DOHH2 (cell line): ENCODE results near the gene NEURL1B.
A peak's percentile ranks its signal among the peaks of the same experiment; 100 is the strongest.

Experiments used
- H3F3A ChIP-seq: fragments of 200-600 bp; sonication (generic), shearing (Covaris generic); 2 replicates; pipeline ENCODE4 v1.6.0; 2016; ENCODE audit warnings: antibody characterized with exemption, mild to moderate bottlenecking; ENCODE audit not compliant: control insufficient read depth, insufficient read depth
- H3K27ac ChIP-seq: fragments of 200-600 bp; sonication (generic); 2 replicates; pipeline ENCODE4 v1.5.1; 2014; ENCODE audit warnings: low read depth, mild to moderate bottlenecking, low read length, moderate library complexity
- H3K27me3 ChIP-seq: fragments of 200-600 bp; sonication (generic); 2 replicates; pipeline ENCODE4 v1.6.1; 2014; ENCODE audit warnings: mild to moderate bottlenecking, low read length, mixed read lengths; ENCODE audit not compliant: control insufficient read depth
- H3K36me3 ChIP-seq: fragments of 200-600 bp; sonication (generic); 2 replicates; pipeline ENCODE4 v1.6.1; 2014; ENCODE audit warnings: mild to moderate bottlenecking, low read length, moderate library complexity, mixed read lengths; ENCODE audit not compliant: control insufficient read depth
- H3K4me1 ChIP-seq: fragments of 200-600 bp; sonication (generic); 2 replicates; pipeline ENCODE4 v1.6.1; 2014; ENCODE audit warnings: mild to moderate bottlenecking, low read length, mixed read lengths; ENCODE audit not compliant: control insufficient read depth
- H3K4me2 ChIP-seq: fragments of 200-600 bp; sonication (generic); 2 replicates; pipeline ENCODE4 v1.6.0; 2014; ENCODE audit warnings: mild to moderate bottlenecking, low read length, moderate library complexity
- H3K4me3 ChIP-seq: fragments of 200-600 bp; sonication (generic); 2 replicates; pipeline ENCODE4 v1.5.1; 2014; ENCODE audit warnings: mild to moderate bottlenecking, low read length, mixed read lengths
- H3K79me2 ChIP-seq: fragments of 200-600 bp; sonication (generic); 2 replicates; pipeline ENCODE4 v1.6.1; 2014; ENCODE audit warnings: mild to moderate bottlenecking, low read length, mixed read lengths; ENCODE audit not compliant: control insufficient read depth
- H3K9me2 ChIP-seq: fragments of 200-600 bp; sonication (generic); replicated peaks from 2 replicates; pipeline ENCODE4 v1.6.1; 2014; ENCODE audit warnings: mild to moderate bottlenecking, low read length, mixed read lengths; ENCODE audit not compliant: control insufficient read depth
- H3K9me3 ChIP-seq: fragments of 200-600 bp; sonication (generic); 2 replicates; pipeline ENCODE4 v1.6.1; 2014; ENCODE audit warnings: antibody characterized with exemption, low read length, mixed read lengths; ENCODE audit not compliant: control insufficient read depth, insufficient read depth
- H4K20me1 ChIP-seq: fragments of 200-600 bp; sonication (generic); 2 replicates; pipeline ENCODE4 v1.6.0; 2014; ENCODE audit warnings: low read depth, mild to moderate bottlenecking, antibody characterized with exemption, low read length, moderate library complexity; ENCODE audit not compliant: control insufficient read depth, insufficient read depth
- CTCF ChIP-seq: fragments of 200-600 bp; sonication (generic); IDR thresholded peaks from one replicate; pipeline ENCODE4 v1.5.1; 2014; ENCODE audit warnings: antibody characterized with exemption, mild to moderate bottlenecking, low read depth, low read length; ENCODE audit not compliant: poor library complexity, severe bottlenecking
- EZH2phosphoT487 ChIP-seq: fragments of 200-600 bp; sonication (generic); IDR thresholded peaks from 2 replicates; pipeline ENCODE4 v1.6.1; 2017; ENCODE audit warnings: borderline replicate concordance, mild to moderate bottlenecking, antibody characterized with exemption, low read length, moderate library complexity, mixed read lengths

NEURL1B gene

GRCh38 chr5:172713113-172713808 is 72.2 kb downstream of the NEURL1B start:
- H3K4me2 ChIP-seq: no peak overlapping the region
- no peak overlapping the region for H3K27ac ChIP-seq
- H3K9me2 ChIP-seq: no peaks in the 10 kb centered on the region
- no peaks in the 10 kb centered on the region for H4K20me1 ChIP-seq
- peaks cover 3% of the 10 kb centered on the region; the same call in 1 of the 2 replicates for H3F3A ChIP-seq
- peak; percentile 95 for TF ChIP-seq CTCF
- TF ChIP-seq EZH2phosphoT487: no peak
- no peaks in the 10 kb centered on the region for H3K9me3 ChIP-seq
- peaks cover 7% of the 10 kb centered on the region for H3K4me1 ChIP-seq
- H3K36me3 ChIP-seq: no peaks in the 10 kb centered on the region
- H3K27me3 ChIP-seq: peaks cover 18% of the 10 kb centered on the region
- no peaks in the 10 kb centered on the region for H3K79me2 ChIP-seq
- no peak overlapping the region for H3K4me3 ChIP-seq

DNA sequence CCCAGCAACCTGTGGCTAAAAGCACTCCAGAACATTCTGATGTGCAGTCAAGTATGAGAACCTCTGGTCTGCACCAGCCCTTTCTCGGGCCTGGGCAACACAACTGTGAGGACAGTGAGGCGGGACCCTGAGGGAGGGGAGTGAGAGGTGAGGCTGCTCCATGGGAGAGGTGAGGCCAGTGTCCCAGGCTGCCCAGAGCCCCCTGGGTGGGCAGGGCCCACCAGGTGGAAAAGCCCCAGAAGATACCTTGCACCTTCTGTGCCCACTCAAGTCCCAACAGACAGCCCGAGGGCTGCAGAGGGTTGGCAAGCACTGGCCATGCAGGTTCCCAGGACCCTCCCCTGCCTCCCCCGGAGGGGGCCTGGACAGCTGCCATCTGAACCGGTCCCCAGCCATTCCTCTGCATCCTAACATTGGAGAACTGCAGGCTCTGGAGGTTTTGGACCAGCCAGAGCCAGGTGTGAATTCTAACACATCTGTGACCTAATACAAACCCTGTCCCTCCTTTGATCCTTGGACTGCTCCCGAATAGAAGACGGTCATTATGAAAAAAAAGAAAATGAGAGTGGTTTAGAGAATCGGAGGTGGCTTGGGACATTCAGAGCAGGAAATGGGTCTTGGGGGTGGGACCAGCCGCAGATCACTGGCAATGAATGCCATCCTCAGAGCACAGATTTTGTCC is 72.9 kb downstream of the NEURL1B start:
- H3K36me3 ChIP-seq: no peaks in the 10 kb centered on the region
- H3K27ac ChIP-seq: no peak overlapping the region
- peaks cover 3% of the 10 kb centered on the region; the same call in 1 of the 2 replicates for H3F3A ChIP-seq
- no peaks in the 10 kb centered on the region for H4K20me1 ChIP-seq
- H3K9me3 ChIP-seq: no peaks in the 10 kb centered on the region
- peaks cover 24% of the 10 kb centered on the region for H3K27me3 ChIP-seq
- TF ChIP-seq CTCF (no peak), EZH2phosphoT487 (no peak)
- no peaks in the 10 kb centered on the region for H3K9me2 ChIP-seq
- H3K4me1 ChIP-seq: peaks cover 7% of the 10 kb centered on the region
- H3K79me2 ChIP-seq: no peaks in the 10 kb centered on the region
- H3K4me3 ChIP-seq: no peak overlapping the region
- no peak overlapping the region for H3K4me2 ChIP-seq

DNA sequence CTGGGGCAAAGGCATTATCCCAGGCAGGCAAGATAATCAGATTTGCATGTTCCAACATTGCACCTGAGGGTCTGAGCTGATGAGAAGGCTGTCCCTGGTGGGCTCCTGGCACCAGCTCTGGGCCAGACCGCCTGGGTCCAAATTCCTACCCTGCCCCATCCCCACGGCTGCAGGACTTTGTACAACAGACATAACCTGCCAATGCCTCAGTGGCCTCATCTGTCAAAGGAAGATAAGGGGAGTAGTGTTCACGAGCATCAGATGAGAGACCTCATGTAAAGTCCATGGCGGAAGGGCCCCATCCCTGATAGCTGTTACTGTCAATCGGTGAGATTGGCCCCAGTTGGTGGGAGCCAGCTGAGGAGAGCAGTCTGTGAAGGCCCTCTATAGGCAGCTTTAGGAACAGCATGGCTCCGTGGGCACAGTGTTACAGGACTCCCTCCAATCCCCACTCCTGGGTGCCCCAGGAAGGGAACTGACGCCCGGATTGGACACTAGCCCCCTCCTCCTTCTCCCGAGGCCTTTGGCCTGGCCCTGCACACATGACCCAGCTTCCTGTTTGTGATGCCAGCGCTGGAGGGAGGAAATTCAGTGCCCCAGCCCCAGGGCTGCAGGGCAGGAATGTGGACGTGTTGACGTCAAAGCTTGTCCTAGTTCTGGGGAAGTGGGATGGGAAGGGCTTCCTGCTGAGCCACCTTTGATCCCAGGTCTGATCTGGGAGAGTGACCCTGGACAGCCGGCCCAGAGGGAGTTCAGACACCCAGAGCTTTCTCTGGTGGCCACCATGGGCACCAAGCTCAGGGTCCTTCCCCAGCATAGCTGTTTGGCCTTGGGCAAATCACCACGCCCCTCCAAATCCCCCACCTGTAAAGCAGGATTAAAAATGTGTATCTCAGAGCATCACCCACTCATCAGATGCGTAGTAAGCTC is 73.7 kb downstream of the NEURL1B start:
- Histone ChIP-seq H3K4me2 (no peak overlapping the region), H3K27ac (no peak overlapping the region), H3K79me2 (no peaks in the 10 kb centered on the region), H3K27me3 (peaks cover 22% of the 10 kb centered on the region), H3K4me1 (peaks cover 7% of the 10 kb centered on the region), H3K4me3 (no peak overlapping the region), H3K36me3 (no peaks in the 10 kb centered on the region), H3K9me2 (no peaks in the 10 kb centered on the region), H3K9me3 (no peaks in the 10 kb centered on the region), H4K20me1 (no peaks in the 10 kb centered on the region), H3F3A (peaks cover 3% of the 10 kb centered on the region; the same call in 1 of the 2 replicates)
- TF ChIP-seq CTCF (peak; percentile 79), EZH2phosphoT487 (no peak)
